DMS79 treated with DMSO at 0.1 percent for 48 hours (cell line): ENCODE measurements around the gene MED16.

Experiments used
- DNase-seq: peaks from one replicate; lab custom pipeline; 2025; lab: John Stamatoyannopoulos, UW

Gene MED16

DNA sequence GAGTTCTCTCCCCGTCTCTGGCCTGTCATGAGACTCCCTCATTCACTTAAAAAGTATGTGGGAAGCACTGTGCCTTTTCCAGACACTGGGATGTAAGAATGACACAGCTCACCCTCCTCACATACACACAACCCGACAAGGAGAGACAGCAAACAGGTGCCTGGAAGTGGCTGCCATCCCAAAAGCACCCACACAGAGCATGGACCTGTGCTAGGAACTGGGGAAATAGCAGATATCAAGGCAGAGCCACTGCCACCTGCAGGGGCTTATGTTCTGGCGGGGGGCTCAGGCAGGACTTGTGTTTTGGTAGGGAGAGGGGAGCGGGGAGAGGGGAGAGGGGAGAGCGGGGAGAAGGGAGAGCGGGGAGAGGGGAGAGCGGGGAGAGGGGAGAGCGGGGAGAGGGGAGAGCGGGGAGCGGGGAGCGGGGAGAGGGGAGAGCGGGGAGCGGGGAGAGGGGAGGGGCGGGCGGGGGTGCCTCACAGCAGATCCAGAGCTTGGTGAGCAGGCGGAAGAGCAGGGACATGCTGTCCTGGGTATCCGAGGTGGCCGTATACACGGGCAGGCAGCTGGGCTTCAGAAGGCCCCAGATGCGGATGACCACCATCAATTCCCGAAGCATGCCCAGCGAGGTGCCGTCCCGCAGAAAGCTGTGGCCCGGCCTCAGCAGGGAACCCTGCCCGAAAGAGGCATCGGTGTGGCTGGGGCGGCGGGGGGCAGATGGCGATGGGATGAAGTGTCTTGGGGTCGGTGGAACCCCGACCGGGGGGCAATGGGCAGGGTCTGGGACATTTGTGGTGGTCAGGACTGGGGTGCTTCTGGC, 21.3 kb downstream of the MED16 start:
- no peak for DNase-seq

DNA sequence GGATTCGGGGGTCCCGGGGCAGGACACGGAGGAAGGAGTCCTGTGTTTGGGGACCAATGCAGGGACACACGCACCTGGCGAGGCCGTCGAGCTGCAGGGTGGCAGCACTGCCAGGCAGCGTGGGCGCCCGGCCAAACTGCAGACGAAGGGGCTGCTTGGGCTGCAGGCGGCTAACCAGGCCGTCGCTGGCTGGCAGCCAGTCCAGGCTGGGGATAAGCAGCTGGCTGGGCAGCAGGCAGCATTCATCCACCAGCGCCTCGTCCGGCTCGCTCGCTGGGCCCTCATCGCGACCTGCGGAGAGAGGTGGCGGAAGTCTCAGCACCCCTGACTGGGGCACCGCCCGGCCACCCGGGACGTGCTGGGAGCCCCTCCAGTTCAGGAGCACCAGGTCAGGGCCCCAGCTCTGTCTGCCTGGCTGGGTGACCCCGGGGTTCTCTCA, 22.0 kb downstream of the MED16 start:
- peak; percentile 74 for DNase-seq

DNA sequence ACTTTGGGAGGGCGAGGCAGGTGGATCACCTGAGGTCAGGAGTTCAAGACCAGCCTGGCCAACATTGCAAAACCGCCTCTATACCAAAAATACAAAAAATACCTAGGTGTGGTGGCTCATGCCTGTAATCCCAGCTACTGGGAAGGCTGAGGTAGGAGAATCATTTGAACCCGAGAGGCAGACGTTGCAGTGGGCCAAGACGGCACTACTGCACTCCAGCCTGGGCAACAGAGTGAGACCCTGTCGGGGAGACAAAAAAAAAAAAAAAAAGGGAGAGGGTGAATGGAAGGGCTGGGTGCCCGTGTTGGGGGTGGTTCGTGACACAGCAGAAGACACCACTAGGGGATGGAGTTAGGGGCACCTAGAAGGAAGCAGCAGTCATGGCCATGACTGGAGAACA, 22.7 kb downstream of the MED16 start:
- DNase-seq, result no peak

DNA sequence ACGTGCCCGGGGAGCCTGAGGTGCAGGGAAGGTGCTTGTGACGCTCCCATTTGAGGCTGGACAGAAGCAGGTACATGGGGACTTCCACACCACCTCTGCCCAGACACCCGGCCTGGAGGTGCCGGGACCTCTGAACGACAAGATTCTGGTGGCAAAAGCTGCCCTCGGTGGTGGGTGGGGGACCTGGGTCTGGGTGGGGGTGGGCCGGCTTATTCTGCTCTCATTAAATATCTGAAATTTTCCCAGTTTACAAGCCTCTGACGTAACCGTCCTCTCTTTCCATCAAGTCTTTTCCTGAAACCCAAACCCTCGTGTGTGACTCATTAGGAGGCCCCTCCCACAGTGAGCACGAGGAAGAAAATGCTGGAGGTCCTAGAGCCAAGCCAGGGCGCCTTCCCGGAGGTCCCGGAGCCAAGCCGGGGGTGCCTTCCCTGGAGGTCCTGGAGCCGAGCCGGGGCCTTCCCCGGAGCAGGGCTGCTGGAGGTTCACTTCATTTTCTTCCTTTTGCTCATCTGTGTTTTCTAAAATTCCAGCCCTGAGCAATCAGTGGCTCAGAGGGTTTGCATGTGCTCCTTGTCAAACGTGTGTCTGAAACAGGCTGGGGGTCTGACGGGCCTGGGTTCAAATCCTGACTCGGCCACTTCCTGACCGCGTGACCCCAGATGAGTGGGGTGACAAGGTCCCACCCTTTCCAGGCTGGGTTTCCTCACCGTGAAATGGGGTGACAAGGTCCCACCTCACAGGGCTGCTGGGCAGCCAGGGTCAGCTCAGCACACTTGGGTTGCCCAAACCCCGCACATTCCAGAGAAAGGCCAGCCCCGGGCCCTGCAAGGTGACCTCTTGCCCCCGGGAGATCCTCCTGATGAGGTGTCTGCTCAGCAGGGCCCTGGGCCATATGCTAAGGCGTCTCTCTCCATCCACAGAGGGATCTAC, 23.5 kb downstream of the MED16 start:
- no peak for DNase-seq

- no peak for DNase-seq
Observed at GRCh38 chr19:868458-869244, 24.3 kb downstream of the MED16 start.

DNA sequence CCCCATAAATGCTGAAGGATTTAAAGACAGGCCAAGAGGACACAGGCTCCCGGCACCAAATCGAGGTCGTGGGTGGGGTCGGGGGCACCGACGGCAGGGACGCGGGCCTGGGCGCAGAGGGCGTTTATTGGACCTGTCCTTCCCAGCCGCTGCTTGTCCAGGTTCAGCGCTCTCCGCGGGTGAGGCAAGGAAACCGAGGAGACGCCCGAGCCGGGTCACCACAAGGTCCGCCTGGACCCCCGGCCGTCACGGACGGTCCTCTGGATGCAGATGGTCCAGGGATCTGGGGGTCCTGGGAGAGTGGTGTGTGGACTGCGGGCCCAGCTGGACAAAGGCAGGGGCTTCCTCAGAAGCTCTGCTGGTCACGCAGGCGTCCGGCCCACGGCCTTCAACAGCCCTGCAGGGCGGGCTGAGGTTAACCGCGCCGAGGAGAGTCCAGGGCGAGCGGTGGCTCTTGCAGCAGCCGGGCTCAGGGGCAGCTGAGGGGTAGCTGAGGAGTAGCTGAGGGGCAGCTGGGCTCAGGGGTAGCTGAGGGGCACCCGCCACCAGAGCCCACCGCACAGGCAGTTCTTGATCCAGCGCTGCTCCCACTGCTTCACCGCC, 25.0 kb downstream of the MED16 start:
- DNase-seq, result no peak

GRCh38 chr19:867301-867793, 25.6 kb downstream of the MED16 start:
- DNase-seq, result no peak

DNA sequence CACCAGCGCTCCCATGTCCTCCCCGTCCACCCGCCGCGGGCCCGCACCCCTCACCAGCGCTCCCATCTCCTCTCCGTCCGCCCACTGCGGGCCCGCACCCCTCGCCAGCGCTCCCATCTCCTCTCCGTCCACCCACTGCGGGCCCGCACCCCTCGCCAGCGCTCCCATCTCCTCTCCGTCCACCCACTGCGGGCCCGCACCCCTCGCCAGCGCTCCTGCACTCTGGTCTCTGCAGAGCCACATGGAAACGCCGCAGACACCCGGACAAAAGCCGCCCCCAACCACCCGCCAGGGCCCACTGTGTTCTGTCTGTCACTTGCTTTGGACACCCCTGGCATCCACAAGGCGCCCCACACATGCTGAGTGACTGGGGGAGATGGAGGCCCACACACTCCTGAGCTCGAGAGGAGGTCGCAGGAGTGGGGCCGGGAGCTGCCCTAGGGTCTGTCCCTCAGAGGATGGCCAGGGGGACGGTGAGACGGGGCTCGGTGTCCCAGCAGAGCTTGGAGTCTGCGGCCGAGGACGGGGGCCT, 26.2 kb downstream of the MED16 start:
- no peak for DNase-seq

DNA sequence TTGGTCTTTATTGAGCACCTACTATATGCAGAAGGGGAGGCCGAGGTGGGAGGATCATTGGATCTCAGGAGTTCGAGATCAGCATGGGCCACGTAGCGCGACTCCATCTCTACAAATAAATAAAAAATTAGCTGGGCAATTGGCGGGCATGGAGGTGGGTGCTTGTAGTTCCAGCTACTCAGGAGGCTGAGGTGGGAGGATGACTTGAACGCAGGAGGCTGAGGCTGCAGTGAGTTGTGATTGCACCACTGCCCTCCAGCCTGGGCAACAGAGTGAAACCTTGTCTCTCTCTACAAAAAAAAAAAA, 29.7 kb downstream of the MED16 start:
- no peak for DNase-seq

- DNase-seq, result no peak
Observed at GRCh38 chr19:862581-863314, 30.2 kb downstream of the MED16 start.

DNA sequence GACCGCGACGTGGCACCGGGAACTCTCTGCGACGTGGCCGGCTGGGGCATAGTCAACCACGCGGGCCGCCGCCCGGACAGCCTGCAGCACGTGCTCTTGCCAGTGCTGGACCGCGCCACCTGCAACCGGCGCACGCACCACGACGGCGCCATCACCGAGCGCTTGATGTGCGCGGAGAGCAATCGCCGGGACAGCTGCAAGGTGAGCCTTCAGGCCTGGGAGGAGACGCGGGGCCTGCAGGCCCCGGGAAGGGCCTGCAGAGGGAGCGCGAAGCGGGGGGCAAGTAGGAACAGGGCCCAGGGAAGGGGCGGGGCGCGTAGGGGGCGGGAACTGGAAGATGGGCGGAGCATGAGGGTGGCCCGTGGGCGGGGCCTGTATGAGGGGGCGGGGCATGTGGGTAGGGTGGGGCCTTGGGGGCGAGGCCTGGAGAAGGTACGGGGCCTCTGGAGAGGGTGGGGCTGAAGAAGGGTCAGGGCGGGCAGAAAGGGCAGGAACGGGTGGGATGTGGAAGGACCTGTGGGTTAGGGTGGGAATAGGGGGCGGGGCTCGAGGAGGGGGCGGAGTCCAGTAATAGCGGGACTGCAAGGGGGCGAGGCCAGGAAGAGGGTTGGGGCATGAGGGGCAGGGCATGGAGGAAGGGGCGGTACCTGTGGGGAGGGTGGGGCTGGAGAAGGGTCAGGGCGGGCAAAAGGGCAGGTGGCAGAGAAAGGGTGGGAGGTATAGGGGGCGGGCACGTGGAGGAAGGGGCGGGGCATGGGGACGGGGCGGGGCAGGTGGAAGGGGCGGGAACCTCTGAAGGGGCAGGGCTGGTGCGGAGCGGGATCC, 31.0 kb downstream of the MED16 start:
- DNase-seq, result no peak

DNA sequence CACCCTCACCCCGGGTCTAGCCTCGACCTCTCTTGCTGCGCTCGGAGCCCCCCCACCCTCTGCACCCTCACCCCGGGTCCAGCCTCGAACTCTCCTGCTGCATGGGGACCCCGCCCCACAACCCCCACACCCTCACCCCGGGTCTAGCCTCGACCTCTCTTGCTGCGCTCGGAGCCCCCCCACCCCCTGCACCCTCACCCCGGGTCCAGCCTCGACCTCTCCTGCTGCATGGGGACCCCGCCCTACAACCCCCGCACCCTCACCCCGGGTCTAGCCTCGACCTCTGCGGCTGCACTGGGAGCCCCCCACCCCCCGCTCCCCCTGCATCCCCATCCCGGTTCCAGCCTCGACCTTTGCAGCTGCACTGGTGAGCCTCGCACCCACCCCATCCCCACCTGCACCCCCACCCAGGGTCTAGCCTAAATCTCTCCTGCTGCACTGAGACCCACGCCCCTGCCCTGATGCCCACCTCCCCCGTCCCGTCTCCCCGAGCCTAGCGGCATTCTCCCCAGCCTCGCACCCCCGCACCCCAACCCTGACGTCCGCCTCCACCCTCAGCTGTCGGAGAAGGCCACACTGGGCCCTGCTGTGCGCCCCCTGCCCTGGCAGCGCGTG, 31.7 kb downstream of the MED16 start:
- no peak for DNase-seq

GRCh38 chr19:858868-859843, 33.8 kb downstream of the MED16 start, which contains the start of gene CFD:
Gene CFD (plus strand): TSS chr19:859664. CDS start chr19:859690, 26 bp downstream.
- DNase-seq, result no peak

- DNase-seq, result no peak
Observed at GRCh38 chr19:858284-858683, 34.7 kb downstream of the MED16 start.

GRCh38 chr19:855566-856120, 37.3 kb downstream of the MED16 start:
- no peak for DNase-seq

DNA sequence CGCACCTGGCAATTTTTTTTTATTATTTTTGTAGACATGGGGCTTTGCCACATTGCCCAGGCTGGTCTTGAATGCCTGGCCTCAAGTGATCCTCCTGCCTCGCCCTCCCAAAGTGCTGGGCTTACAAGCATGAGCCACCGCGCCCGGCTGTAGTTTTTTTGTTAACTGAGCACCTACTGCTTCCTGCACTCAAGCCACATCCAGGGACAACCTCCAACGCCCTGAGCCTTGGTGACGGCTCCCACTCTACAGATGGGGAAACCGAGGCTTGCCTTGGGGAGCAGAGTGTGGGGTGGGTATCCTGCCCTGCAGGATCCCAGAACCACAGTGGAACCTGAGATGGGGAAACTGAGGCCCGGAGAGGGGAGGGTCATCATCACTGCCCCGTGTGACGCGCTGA, 37.8 kb downstream of the MED16 start:
- no peak for DNase-seq

DNA sequence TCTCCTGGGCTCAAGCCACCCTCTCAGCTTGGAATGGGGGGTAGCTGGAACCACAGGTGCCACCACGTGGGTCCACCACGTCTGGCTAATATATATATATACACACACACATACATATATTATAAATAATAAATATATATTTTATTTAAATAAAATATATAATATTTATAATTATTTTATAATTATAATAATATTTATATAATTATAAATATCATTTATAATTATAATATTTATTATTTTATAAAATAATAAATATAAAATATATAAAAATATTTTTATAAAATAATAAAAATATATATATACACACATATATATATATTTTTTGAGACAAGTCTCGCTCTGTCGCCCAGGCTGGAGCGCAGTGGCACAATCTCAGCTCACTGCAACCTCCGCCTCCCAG, 38.4 kb downstream of the MED16 start:
- no peak for DNase-seq
